ENCODE measurements around the gene PARP3.

DNA sequence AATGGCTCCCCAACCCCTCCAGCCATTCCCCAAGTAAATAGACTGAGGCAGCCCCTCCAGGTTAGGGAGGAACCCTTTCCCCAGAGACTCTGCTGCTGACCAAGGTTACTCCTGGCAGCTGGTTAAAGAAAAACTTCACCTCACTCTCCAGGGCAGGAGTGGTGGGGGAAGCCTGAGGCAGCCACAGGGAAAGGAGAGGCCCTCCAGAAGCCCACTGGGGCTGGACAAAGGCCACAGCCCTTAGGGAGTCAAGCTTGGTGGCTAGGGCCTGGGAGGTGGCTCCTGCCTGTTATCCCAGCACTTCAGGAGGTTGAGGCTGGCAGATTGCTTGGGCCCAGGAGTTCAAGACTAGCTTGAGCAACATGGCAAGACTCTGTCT, 42.1 kb downstream of the PARP3 start:
- TF ChIP-seq, protein P1, sequence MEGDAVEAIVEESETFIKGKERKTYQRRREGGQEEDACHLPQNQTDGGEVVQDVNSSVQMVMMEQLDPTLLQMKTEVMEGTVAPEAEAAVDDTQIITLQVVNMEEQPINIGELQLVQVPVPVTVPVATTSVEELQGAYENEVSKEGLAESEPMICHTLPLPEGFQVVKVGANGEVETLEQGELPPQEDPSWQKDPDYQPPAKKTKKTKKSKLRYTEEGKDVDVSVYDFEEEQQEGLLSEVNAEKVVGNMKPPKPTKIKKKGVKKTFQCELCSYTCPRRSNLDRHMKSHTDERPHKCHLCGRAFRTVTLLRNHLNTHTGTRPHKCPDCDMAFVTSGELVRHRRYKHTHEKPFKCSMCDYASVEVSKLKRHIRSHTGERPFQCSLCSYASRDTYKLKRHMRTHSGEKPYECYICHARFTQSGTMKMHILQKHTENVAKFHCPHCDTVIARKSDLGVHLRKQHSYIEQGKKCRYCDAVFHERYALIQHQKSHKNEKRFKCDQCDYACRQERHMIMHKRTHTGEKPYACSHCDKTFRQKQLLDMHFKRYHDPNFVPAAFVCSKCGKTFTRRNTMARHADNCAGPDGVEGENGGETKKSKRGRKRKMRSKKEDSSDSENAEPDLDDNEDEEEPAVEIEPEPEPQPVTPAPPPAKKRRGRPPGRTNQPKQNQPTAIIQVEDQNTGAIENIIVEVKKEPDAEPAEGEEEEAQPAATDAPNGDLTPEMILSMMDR (IDR thresholded peaks at IDR 0.05 in 4 of 5, conservative IDR thresholded peaks at IDR 0.05 in 1 of 5), result no peak
- no peak for TF ChIP-seq POLR2A (IDR thresholded peaks at IDR 0.05)

Measured in gastrocnemius medialis (tissue), 4 donors.